GM21528 (cell line): Measurements from ENCODE around the gene LMTK2.

Experiments
- ATAC-seq: cut with Tn5 transposase; IDR thresholded peaks from one replicate; pipeline ENCODE4 v1.9.1; 2021; ENCODE audit warnings: mild to moderate bottlenecking, moderate library complexity; ENCODE audit not compliant: unreplicated experiment, low FRiP score

LMTK2 gene

DNA sequence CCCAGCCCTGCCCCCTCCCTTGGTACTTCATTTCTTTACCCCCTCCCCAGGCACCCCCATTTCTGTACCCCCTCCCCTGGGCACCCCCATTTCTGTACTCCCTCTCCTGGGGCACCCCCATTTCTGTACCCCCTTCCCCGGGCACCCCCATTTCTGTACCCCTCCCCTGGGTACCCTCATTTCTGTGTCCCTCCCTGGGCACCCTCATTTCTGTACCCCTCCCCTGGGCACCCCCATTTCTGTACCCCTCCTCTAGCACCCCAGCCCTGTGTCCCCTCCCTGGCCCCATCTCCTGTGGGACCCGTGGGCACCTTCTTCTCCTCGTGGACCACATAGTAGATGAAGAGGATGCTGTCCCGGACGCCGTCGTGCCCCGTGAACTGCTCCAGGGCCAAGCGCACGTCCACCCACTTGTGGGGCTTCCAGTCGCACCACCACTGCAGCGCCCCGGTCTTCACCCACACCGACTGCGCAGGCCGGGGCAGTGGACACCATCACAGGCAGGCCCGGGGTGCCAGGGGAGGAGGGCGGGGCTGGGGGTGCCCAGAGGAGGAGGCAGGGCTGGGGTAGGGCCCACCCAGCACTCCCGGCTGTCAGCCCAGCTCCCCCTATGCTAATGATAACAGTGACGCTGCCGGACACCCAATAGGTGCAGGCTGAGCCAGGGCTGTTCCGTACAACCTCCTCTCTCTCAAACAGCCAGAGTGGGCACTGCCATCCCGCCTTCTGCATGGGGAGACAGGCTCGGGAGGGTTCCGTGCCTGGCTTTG is 125.0 kb downstream of the LMTK2 start:
- ATAC-seq: no peak

GRCh38 chr7:98232263-98232585 is 125.6 kb downstream of the LMTK2 start:
- ATAC-seq: no peak

DNA sequence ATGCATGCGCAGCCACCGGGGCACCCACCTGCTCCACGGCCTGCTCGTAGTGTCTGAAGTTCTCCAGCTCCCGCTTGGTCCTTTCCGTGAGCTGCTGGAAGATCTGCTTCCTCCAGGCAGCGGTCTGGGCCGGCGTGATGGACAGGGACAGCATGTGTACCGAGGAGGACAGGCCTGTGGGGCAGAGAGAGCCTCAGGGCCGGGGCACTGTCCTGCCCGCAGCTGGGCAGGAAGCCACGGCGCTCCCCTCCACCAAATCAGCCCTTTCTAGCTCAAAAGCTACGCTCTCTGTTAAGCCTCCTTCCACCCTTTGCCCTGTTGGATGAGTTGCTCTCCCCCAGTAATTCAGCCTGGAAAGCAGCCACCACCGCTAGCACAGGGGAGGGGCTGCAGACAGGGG is 126.1 kb downstream of the LMTK2 start:
- no peak for ATAC-seq

- no peak for ATAC-seq
Observed at GRCh38 chr7:98233219-98234070, 126.8 kb downstream of the LMTK2 start.

- no peak for ATAC-seq
Observed at GRCh38 chr7:98234429-98235147, 127.9 kb downstream of the LMTK2 start.

DNA sequence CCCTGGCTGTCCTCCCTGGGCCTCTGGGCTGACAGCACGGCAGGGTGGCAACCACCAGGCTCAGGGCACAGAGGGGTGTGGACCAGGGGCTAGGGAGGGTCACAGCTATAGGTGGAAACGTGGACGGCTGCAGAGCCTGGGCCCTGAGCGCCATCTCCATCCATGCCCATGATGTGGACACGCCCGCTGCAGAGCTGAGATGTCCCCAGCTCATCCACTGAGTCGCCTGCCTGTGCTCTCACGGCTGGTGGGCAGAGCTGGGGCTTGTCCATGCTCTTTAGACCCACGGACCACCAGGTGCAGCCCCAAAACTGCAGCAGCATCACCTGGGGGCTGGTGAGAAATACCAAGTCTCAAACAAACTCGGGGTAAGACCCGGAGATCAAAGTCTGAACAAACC is 129.2 kb downstream of the LMTK2 start:
- no peak for ATAC-seq

- no peak for ATAC-seq
Observed at GRCh38 chr7:98236355-98237185, 129.9 kb downstream of the LMTK2 start.

- ATAC-seq: no peak
Observed at GRCh38 chr7:98238076-98238475, 131.4 kb downstream of the LMTK2 start.

DNA sequence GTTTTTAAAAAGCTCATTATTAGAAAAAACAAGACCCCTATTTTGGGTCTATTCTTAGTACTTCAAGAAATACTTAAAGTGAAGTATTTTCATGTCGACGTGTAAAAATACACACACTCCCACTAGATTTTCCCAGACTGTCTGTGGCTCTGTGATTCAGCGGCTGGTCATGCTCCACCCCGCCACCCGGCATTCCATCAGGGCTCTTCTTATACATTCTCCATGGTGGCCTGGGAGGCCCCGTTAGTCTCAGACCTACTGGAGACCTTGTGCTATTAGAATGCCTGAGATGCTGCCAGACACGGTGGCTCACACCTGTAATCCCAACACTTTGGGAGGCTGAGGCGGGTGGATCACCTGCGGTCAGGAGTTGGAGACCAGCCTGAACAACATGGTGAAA is 132.3 kb downstream of the LMTK2 start:
- ATAC-seq: no peak

GRCh38 chr7:98240961-98241673 is 134.5 kb downstream of the LMTK2 start:
- ATAC-seq: no peak

DNA sequence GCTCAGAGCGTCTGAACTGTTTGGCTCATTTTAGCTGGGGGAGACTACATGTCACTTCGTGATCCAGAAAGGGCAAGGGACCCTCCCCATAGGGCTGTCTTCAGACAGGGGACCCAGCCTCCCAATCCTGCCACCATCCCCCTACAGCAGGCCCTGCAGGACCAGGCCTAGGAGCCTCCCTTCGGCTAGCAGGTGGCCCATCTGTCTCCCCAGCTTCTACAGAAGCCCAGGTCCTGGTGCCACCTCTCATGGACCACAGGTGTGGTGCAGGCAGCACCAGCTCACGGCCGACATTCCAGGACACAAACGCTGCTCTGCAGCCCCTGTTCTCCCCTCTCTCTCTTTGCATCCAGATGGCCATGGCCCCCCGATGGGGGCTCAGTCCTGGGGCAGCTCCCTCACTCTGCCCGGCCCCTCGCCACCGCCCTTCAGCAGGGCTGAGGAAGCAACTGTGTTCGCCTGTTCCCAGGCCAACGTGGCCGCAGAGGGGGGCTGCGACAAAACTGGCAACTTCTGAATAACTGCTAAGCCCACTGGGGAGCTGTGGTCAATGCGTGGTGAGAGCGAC is 135.1 kb downstream of the LMTK2 start:
- no peak for ATAC-seq

DNA sequence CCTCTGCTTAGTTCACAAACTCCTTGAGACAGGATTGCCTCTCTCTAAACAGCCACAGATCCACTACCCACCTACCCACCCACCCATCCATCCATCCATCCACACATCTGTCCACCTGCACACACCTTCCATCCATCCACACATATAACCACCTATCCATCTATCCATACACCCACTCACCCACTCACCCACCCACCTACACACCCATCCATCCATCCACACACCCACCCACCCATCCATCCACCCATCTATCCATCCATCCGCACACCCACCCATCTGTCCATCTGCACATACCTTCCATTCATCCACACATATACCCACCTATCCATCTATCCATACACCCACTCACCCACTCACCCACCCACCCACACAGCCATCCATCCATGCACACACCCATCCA is 135.7 kb downstream of the LMTK2 start:
- no peak for ATAC-seq

DNA sequence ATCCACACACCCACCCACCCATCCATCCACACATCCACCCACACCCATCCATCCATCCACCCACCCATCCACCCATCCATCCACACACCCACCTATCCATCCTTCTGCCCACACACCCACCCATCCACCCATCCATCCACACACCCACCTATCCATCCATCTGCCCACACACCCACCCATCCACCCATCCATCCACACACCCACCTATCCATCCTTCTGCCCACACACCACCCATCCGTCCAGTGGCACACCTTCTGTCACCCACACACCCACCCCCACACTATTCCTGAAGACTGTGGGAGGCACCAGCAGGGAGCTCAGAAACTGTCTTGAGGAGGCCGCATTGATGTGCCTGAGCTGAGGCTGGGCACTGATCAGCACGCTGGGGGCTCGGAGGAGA is 136.3 kb downstream of the LMTK2 start:
- no peak for ATAC-seq

- ATAC-seq: no peak
Observed at GRCh38 chr7:98244871-98245270, 138.2 kb downstream of the LMTK2 start.

GRCh38 chr7:98248156-98248555 is 141.5 kb downstream of the LMTK2 start:
- ATAC-seq: no peak

- no peak for ATAC-seq
Observed at GRCh38 chr7:98249106-98249505, 142.4 kb downstream of the LMTK2 start.

DNA sequence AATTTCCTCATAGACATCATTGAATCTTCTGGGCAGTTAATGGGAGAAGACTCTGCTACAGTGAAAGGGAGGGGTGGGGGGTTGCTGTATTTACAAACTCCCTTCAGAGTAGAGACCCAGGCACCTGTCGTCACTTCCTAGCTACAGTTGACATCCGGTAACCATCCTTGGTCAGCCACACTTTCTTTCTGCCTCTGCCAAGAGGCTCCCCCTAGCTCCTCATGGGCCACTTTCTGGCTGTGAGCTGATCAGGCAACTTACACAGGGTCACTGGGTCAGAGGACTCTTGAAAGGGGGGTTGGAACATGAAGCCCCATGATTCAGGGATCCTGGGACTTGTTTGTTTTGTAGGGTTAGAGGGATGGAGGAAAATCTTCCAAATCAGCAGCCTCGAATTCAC is 144.1 kb downstream of the LMTK2 start:
- ATAC-seq: no peak

DNA sequence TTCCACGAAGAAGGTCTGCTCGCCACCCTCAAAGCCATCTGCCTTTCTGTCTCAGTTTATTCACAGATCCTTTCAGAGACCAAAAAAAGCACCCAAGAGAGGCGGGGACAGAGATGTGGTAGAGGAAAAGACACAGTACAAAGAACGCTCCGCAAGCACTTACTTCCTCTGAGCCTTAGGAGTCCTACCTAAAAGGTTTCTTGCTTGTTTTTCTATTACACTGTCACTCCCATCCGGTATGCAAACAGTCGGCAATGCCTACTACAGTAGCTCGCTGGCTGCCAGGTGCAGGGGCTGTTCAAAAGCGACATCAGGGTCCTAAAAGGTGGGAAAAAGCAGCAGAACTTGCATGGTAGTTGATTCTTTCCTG is 144.6 kb downstream of the LMTK2 start:
- peak; percentile 35 for ATAC-seq

DNA sequence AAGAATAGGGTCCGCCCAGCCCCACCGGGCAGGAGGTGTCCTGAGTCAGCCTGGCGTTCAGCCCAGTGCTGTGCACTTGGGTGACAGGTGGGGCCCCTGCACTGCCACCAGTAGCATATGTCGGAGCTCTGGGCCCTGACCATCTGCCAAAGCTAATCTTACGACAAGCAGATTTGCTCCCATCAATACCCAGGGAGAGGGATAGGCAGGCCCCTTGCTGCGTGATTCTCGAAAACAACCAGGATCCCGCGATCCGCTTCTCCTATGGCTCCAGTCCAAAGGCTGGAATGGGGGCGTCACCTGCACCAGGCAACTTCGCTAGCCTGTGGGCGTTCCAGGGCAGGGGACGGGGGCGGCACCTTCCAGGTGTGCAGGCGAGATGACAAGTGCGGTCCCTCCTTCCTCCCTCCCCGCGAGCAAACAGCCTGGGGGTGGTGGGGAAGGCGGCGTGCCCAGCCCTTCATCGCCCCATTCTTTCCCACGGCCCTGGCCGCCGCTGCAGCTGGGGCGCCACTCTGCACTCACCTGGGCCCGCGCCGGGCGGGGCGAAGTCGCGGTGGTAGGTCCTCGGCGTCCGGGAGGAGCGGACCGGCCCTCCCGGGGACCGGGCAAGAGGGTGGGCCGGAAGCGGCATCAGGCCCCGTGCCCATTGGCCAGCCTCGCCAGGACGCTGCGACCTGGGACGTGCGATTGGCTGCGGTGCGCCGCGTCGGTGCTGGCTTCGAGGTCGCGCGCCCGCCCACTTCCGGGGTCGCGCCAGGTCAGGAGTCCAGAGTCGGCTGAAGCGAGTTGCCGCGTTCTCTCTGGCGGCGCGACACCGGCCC is 145.2 kb downstream of the LMTK2 start, which contains the start of gene TECPR1:
TSS of gene TECPR1 (minus strand) at position 632 of the 824 bp plus-strand sequence. CDS start 6,086 bp downstream, outside the sequence.
- peak; percentile 97 for ATAC-seq
